Measurements from ENCODE around the gene CRAMP1. TPM values are rescaled to one million over a fixed set of nuclear protein-coding genes. Genes with fewer than 3 reads are reported as not detected.

Gene CRAMP1
- total and polyA plus RNA-seq, 2 donors from 2014 or later: 2.9 to 20.0 TPM

DNA sequence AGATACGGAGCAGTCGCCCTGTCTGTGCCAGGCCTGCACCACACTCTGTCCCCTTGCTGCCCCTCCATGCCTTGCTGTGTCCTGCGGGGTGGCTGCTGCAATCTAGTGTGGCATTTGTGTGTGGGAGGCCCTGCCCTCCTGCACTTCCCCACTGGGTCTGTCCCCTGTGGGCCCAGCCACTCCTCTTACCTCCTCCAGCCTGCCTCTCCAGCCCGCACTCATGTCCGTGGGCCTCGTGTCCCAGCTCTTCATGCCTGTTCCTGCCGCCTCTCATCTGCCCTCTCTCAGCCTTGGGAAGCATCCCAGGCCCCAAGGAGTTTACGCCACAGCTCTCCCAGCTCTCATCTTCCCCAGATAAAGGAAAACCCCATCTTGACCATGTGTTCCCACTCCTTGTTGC lies 26.6 kb downstream of the CRAMP1 start:
- FAIRE-seq (no peak), DNase-seq (no peak)
- no peak overlapping the region for H3K9ac ChIP-seq (ENCODE audit: low read length in 3 of 3)
- TF ChIP-seq, protein P1, sequence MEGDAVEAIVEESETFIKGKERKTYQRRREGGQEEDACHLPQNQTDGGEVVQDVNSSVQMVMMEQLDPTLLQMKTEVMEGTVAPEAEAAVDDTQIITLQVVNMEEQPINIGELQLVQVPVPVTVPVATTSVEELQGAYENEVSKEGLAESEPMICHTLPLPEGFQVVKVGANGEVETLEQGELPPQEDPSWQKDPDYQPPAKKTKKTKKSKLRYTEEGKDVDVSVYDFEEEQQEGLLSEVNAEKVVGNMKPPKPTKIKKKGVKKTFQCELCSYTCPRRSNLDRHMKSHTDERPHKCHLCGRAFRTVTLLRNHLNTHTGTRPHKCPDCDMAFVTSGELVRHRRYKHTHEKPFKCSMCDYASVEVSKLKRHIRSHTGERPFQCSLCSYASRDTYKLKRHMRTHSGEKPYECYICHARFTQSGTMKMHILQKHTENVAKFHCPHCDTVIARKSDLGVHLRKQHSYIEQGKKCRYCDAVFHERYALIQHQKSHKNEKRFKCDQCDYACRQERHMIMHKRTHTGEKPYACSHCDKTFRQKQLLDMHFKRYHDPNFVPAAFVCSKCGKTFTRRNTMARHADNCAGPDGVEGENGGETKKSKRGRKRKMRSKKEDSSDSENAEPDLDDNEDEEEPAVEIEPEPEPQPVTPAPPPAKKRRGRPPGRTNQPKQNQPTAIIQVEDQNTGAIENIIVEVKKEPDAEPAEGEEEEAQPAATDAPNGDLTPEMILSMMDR (IDR thresholded peaks at IDR 0.05; ENCODE audit: borderline replicate concordance, extremely low read depth, insufficient read depth): no peak
- intact Hi-C loops (cut with DNase I): no loop called here
- H3K27me3 ChIP-seq (ENCODE audit: control insufficient read depth, insufficient read depth, low read length): no peaks in the 10 kb centered on the region
- no peaks in the 10 kb centered on the region for H3K9me3 ChIP-seq (ENCODE audit: control insufficient read depth in 2 of 3, insufficient read depth in 1 of 3, low read length in 3 of 3)
- H3K27ac ChIP-seq (ENCODE audit: low read depth in 2 of 2, low read length in 2 of 2): no peak overlapping the region
- no peaks in the 10 kb centered on the region for H3K4me1 ChIP-seq (ENCODE audit: control insufficient read depth in 2 of 3, insufficient read depth in 2 of 3, low read depth in 1 of 3, low read length in 3 of 3)
- H3K36me3 ChIP-seq (ENCODE audit: control insufficient read depth in 2 of 3, insufficient read depth in 3 of 3, low read length in 3 of 3): peaks cover 2 to 53% (median 32%) of the 10 kb centered on the region in 3 donors
- H3K4me3 ChIP-seq (ENCODE audit: low read length in 3 of 3): no peak overlapping the region

DNA sequence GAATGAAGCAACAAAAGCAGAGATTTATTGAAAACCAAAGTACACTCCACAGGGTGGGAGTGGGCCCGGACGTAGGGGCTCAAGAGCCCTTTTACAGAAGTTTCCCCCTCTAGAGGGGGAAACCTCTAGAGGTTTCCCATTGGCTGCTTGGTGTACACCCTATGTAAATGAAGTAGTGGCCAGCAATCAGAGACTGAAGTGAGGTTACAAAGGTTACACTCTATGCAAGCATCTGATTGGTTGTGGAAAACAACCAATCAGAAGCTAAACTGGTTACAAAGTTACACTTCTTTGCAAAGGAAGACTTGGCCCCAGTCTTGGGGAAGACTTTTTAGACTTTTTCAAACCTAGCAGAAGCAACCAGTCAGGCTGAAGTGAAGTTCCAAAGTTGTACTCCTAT lies 27.1 kb downstream of the CRAMP1 start:
- H3K9ac ChIP-seq (ENCODE audit: low read length in 3 of 3): no peak overlapping the region
- TF ChIP-seq, protein P1 (IDR thresholded peaks at IDR 0.05; ENCODE audit: borderline replicate concordance, extremely low read depth, insufficient read depth): no peak
- peaks cover 2 to 49% (median 31%) of the 10 kb centered on the region in 3 donors for H3K36me3 ChIP-seq (ENCODE audit: control insufficient read depth in 2 of 3, insufficient read depth in 3 of 3, low read length in 3 of 3)
- H3K9me3 ChIP-seq (ENCODE audit: control insufficient read depth in 2 of 3, insufficient read depth in 1 of 3, low read length in 3 of 3): no peaks in the 10 kb centered on the region
- no peak overlapping the region for H3K27ac ChIP-seq (ENCODE audit: low read depth in 2 of 2, low read length in 2 of 2)
- no peaks in the 10 kb centered on the region for H3K27me3 ChIP-seq (ENCODE audit: control insufficient read depth, insufficient read depth, low read length)
- no peak overlapping the region for H3K4me3 ChIP-seq (ENCODE audit: low read length in 3 of 3)
- intact Hi-C loops (cut with DNase I): no loop called here
- no peak for DNase-seq
- no peak for FAIRE-seq
- no peaks in the 10 kb centered on the region for H3K4me1 ChIP-seq (ENCODE audit: control insufficient read depth in 2 of 3, insufficient read depth in 2 of 3, low read depth in 1 of 3, low read length in 3 of 3)

DNA sequence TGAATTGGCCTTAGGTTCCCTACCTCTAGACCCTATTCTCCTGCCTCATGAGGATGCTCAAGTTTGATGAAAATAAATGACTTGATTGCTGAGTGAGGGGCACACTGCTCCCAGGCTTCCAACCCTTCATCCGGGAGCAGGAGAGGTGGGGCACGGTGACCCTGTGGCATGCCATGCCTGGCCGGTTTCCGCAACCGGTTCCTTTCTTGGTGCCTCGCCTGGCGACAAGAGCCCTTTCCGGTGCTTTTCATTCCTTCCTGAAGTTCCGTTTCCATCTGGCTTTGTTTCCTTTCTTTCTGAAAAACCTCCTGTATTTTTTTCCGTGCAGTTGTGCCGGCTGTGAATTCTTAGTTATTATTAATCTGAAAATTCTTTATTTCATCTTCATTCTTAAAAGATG lies 27.7 kb downstream of the CRAMP1 start:
- no peaks in the 10 kb centered on the region for H3K4me1 ChIP-seq (ENCODE audit: control insufficient read depth in 2 of 3, insufficient read depth in 2 of 3, low read depth in 1 of 3, low read length in 3 of 3)
- H3K27me3 ChIP-seq (ENCODE audit: control insufficient read depth, insufficient read depth, low read length): no peaks in the 10 kb centered on the region
- no peak overlapping the region for H3K9ac ChIP-seq (ENCODE audit: low read length in 3 of 3)
- H3K27ac ChIP-seq (ENCODE audit: low read depth in 2 of 2, low read length in 2 of 2): no peak overlapping the region
- peaks cover 2 to 46% (median 34%) of the 10 kb centered on the region in 3 donors for H3K36me3 ChIP-seq (ENCODE audit: control insufficient read depth in 2 of 3, insufficient read depth in 3 of 3, low read length in 3 of 3)
- intact Hi-C loops (cut with DNase I): no loop called here
- FAIRE-seq (no peak), DNase-seq (no peak)
- H3K4me3 ChIP-seq (ENCODE audit: low read length in 3 of 3): no peak overlapping the region
- no peaks in the 10 kb centered on the region for H3K9me3 ChIP-seq (ENCODE audit: control insufficient read depth in 2 of 3, insufficient read depth in 1 of 3, low read length in 3 of 3)
- TF ChIP-seq, protein P1 (IDR thresholded peaks at IDR 0.05; ENCODE audit: borderline replicate concordance, extremely low read depth, insufficient read depth): no peak

All from kidney (tissue), 14 donors.